Omental fat pad (tissue), 4 donors: Measurements from ENCODE around the gene COPS9. TPM values are rescaled to one million over a fixed set of nuclear protein-coding genes. Genes with fewer than 3 reads are reported as not detected.
A peak's percentile ranks its signal among the peaks of the same experiment; 100 is the strongest.

Source experiments
- ATAC-seq: fragments of 150-250 bp; one replicate; pipeline ENCODE4 v1.9.1; 2016; ENCODE audit warnings: mild to moderate bottlenecking, moderate library complexity; ENCODE audit not compliant: low FRiP score
- DNase-seq: peaks from one replicate; pipeline ENCODE4 v3.0.0-alpha.2; 2019; ENCODE audit warnings: low spot score
- total RNA-seq, 4 donors: library from RNA; depleted of rRNA; stranded (reverse); fragments of >200 nt; gene quantifications; one replicate each; pipeline ENCODE4 v1.1.0, GENCODE V29; 2016
- TF ChIP-seq, protein P1 (sequence below), 3 donors: fragments of 450-650 bp; IDR thresholded peaks; one replicate each; pipeline ENCODE4 v1.5.1; 2016 to 2017; ENCODE audit warnings: antibody characterized with exemption in 3 of 3, mild to moderate bottlenecking in 3 of 3, moderate library complexity in 2 of 3

Gene COPS9
- total RNA-seq: 100 to 1,000 TPM; 130 to 198 (median 150) TPM

DNA sequence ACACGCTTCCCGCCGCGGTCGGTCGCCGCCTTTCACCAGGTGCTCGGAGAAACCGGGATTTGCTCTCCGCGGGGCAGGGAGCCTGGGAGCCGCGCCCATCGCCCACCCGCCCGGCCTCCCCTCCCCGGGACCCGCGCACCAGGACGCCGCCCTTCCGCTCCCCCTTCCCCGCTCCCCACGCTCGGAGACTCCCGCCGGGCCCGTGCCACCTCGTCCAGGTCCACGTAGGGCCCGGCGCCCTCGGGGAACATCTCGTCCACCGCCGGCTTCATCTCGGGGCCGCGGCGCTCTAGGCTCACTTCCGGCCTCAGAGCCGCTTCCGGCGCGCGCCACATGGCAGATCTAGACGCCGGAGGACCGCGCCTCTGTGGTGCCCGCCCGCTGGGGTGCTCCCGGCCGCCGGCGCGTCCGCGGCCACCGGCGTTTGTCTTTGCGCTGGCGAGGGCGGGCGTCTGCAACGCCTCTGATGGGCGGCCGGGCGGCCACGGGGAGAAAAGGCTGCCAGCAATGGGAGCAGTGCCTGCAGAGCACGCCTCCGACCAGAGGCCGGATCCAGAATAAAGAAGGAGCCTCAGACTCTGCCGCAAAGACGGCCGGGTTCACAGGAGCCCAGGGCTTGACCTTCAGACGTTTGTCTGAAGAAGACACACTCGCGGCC is at the start of gene COPS9:
Gene COPS9 (minus strand): TSS at position 293 of the 658 bp plus-strand sequence. CDS start 21 bp downstream, at position 272.
- TF ChIP-seq, protein P1, sequence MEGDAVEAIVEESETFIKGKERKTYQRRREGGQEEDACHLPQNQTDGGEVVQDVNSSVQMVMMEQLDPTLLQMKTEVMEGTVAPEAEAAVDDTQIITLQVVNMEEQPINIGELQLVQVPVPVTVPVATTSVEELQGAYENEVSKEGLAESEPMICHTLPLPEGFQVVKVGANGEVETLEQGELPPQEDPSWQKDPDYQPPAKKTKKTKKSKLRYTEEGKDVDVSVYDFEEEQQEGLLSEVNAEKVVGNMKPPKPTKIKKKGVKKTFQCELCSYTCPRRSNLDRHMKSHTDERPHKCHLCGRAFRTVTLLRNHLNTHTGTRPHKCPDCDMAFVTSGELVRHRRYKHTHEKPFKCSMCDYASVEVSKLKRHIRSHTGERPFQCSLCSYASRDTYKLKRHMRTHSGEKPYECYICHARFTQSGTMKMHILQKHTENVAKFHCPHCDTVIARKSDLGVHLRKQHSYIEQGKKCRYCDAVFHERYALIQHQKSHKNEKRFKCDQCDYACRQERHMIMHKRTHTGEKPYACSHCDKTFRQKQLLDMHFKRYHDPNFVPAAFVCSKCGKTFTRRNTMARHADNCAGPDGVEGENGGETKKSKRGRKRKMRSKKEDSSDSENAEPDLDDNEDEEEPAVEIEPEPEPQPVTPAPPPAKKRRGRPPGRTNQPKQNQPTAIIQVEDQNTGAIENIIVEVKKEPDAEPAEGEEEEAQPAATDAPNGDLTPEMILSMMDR (IDR thresholded peaks at IDR 0.05): no peak
- peak; percentile 71 for DNase-seq
- peak; percentile 90 for ATAC-seq

DNA sequence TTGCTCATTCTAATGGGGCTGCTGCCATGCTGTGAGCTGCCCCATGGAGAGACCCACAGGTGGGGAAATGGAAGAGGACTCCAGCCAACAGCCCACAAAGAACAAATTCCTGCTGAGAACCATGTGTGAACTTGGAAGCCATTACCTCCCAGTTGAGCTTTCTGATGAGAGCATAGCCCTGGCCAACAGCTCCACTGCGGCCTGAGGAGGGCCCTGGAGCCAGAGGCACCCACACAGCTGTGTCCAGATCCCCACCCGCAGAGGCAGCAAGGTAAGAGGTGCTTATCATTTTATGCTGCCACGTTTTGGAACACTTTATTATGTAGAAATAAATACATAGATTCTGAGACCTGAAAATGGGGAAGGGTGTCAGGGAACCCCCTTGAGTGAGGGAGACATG is 48.6 kb upstream of the COPS9 start:
- ATAC-seq: no peak
- no peak for DNase-seq
- TF ChIP-seq, protein P1 (IDR thresholded peaks at IDR 0.05): no peak

DNA sequence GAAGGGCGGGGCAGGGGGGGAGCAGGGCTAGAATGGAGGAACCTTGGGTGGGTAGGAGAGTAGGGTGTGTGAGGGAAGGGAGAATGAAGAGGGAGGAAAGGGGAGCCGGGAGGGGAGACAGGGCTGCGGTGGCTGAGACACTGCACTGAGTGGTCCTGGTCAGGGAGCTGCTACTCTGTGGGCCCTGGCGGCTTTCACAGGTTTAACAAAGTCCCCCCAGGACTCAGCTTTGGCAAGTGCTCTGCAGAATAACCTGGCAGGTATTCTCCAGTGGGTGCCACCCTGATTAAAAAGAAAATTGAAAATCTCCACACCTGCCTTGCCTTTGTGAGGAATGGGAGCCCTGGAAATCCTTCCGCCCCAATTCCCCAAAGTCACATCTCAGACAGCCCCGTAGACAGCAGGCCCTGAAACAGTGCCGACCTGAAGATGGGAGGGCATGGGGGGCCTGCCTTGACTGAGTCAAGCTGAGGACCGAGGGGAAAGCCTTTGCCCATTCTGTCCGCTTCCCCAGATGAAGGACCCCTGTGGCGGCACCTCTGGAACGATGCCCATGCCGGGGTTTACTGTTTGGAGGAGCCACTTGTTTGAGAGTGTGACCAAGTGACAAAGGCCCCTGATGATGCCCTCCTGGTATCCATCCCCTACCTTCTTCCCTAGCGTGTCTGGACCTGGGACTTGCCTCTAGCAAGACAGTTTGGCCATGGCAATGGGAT is 47.9 kb upstream of the COPS9 start:
- DNase-seq: no peak
- TF ChIP-seq, protein P1 (IDR thresholded peaks at IDR 0.05): no peak
- ATAC-seq: no peak

- DNase-seq (no peak), ATAC-seq (no peak)
- TF ChIP-seq, protein P1 (IDR thresholded peaks at IDR 0.05): no peak
Observed at GRCh38 chr2:240183006-240183874, 47.1 kb upstream of the COPS9 start.

DNA sequence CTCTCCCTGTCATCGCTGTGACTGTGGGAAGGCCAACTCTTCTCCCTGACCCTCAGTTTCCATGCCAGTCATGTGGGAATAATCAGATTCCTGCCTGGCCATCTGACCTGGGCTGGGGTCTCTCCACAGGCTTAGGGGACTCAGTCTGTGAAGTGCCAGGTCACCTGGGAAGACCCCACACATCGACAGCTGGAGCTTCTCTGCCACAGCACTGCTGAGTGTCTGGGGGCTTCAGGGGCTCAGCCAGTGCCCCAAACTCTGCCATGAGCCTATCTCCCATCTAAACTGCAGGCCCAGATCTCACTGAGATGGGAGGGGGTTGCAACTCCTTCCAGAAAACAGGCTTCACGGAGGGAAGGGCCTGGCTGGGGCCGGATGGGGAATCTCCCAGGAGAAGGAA is 46.4 kb upstream of the COPS9 start:
- DNase-seq (no peak), ATAC-seq (no peak)
- TF ChIP-seq, protein P1 (IDR thresholded peaks at IDR 0.05): no peak

- ATAC-seq: no peak
Observed at GRCh38 chr2:240182001-240182400, 45.9 kb upstream of the COPS9 start.

More at GRCh38 chr2:240182001-240182400, 45.9 kb upstream of the COPS9 start:
- TF ChIP-seq, protein P1 (IDR thresholded peaks at IDR 0.05): no peak
- no peak for DNase-seq
